Endothelial cell (in vitro differentiated cells): ENCODE results near the gene TBCE. TPM values are rescaled to one million over a fixed set of nuclear protein-coding genes. Genes with fewer than 3 reads are reported as not detected.
"Not testable (repeated sequence)": the region's sequence is repeated elsewhere in the genome, so short reads cannot be mapped to it uniquely, and the experiment has no call there.

Source experiments
- DNase-seq: peaks from one replicate; pipeline ENCODE4 v3.0.0; 2021; ENCODE audit warnings: low spot score
- H3K27ac Mint-ChIP-seq: one replicate; pipeline ENCODE4 v1.8.0; 2021; ENCODE audit warnings: mixed read lengths, inconsistent platforms; ENCODE audit not compliant: unreplicated experiment
- H3K27me3 Mint-ChIP-seq: one replicate; pipeline ENCODE4 v1.8.0; 2021; ENCODE audit warnings: mild to moderate bottlenecking, moderate library complexity, mixed read lengths, inconsistent platforms; ENCODE audit not compliant: unreplicated experiment
- H3K36me3 Mint-ChIP-seq: one replicate; pipeline ENCODE4 v1.8.0; 2021; ENCODE audit warnings: mild to moderate bottlenecking, low read depth, mixed read lengths, inconsistent platforms; ENCODE audit not compliant: unreplicated experiment
- H3K4me1 Mint-ChIP-seq: one replicate; pipeline ENCODE4 v1.8.0; 2021; ENCODE audit warnings: mild to moderate bottlenecking, mixed read lengths, inconsistent platforms; ENCODE audit not compliant: unreplicated experiment
- H3K4me3 Mint-ChIP-seq: one replicate; pipeline ENCODE4 v1.8.0; 2021; ENCODE audit warnings: mild to moderate bottlenecking, mixed read lengths, inconsistent platforms; ENCODE audit not compliant: unreplicated experiment
- H3K9me3 Mint-ChIP-seq: one replicate; pipeline ENCODE4 v1.8.0; 2021; ENCODE audit warnings: mixed read lengths, inconsistent platforms; ENCODE audit not compliant: unreplicated experiment
- total RNA-seq: library from RNA; stranded (reverse); fragmentation: NEBNext Ultra II Directional; extraction: Animal tissue kit (Norgen Biotek cat#: 25700); gene quantifications from one replicate; pipeline ENCODE4 v1.2.1, GENCODE V29; 2021; ENCODE audit not compliant: unreplicated experiment
- TF ChIP-seq, protein P1 (sequence below): fragments of 200-600 bp; sonication (generic); IDR thresholded peaks from one replicate; pipeline ENCODE4 v1.5.0; 2021; ENCODE audit warnings: antibody characterized with exemption; ENCODE audit not compliant: unreplicated experiment

TBCE gene
- total RNA-seq, 1 donor from 2014 or later: 24.7 TPM

DNA sequence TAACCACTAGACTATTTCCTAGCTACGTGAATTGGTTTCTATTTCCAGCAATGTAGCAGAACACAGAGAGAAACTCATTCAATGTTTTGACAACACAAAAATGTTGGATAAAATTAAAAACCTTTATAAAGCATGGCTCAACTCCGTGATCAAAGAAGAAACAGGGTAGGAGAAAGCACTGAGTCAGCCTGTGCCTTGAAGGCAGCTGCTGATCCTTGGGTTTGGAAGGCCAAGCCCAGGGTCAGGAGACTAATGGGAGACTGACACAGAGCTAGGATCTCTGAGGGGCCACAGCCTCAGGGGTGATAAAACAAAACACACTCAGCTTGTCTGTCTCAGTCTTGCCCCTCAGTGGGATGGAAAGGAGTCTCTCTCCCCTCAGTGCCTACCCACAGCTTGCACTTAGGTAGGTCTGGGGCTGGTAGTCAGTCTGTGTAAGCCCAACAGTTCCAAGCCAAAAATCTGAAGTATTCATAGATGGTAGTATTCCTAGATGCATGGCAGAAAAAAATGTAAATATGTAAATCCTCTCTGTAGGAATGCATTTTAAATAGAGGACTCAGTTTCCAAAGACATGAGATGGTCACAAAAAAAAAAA, 83.8 kb downstream of the TBCE start:
- Mint-ChIP-seq H3K36me3 (peaks cover 13% of the 10 kb centered on the region), H3K27me3 (peaks cover 2% of the 10 kb centered on the region), H3K9me3 (no peaks in the 10 kb centered on the region), H3K27ac (peak overlapping the region; percentile 21), H3K4me1 (no peaks in the 10 kb centered on the region), H3K4me3 (no peak overlapping the region)
- no peak for DNase-seq
- TF ChIP-seq, protein P1, sequence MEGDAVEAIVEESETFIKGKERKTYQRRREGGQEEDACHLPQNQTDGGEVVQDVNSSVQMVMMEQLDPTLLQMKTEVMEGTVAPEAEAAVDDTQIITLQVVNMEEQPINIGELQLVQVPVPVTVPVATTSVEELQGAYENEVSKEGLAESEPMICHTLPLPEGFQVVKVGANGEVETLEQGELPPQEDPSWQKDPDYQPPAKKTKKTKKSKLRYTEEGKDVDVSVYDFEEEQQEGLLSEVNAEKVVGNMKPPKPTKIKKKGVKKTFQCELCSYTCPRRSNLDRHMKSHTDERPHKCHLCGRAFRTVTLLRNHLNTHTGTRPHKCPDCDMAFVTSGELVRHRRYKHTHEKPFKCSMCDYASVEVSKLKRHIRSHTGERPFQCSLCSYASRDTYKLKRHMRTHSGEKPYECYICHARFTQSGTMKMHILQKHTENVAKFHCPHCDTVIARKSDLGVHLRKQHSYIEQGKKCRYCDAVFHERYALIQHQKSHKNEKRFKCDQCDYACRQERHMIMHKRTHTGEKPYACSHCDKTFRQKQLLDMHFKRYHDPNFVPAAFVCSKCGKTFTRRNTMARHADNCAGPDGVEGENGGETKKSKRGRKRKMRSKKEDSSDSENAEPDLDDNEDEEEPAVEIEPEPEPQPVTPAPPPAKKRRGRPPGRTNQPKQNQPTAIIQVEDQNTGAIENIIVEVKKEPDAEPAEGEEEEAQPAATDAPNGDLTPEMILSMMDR: no peak

DNA sequence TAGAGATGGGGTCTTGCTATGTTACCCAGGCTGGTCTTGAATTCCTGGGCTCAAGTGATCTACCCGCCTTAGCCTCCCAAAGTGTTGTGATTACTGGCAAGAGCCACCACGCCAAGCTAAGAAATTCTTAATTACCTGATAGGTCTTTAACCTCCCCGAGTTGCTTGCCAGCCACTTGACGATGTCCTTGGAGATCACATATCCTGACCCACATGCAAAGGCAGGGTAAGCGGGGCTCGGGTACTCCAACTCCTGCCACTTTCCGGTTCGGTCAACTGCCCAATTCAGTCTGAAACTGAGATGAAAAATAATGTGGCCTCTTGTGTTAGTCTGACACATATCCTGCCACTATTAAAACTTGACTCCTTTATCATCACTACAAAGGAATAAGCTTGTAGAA, 86.8 kb downstream of the TBCE start:
- H3K36me3 Mint-ChIP-seq: peaks cover 10% of the 10 kb centered on the region
- no peaks in the 10 kb centered on the region for H3K9me3 Mint-ChIP-seq
- no peak overlapping the region for H3K4me3 Mint-ChIP-seq
- H3K27me3 Mint-ChIP-seq: no peaks in the 10 kb centered on the region
- no peak for DNase-seq
- no peaks in the 10 kb centered on the region for H3K4me1 Mint-ChIP-seq
- TF ChIP-seq, protein P1: no peak
- no peak overlapping the region for H3K27ac Mint-ChIP-seq

DNA sequence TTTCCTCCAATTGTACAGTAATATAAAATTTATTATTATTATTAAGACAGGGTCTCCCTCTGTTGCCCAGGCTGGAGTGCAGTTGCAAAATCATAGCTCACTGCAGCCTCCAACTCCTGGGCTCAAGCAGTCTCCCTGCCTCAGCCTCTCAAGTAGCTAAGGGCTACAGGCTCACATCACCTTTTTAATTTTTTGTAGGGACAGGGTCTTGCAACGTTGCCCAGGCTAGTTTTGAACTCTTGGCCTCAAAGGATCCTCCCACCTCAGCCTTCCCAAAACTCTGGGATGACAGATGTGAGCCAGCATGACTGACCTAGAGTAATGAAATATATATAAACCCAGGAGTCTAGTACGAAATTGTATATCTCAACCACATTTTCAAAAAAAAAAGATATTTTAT, 87.9 kb downstream of the TBCE start:
- Mint-ChIP-seq H3K4me1 (no peaks in the 10 kb centered on the region), H3K9me3 (no peaks in the 10 kb centered on the region), H3K27ac (no peak overlapping the region), H3K4me3 (no peak overlapping the region), H3K27me3 (no peaks in the 10 kb centered on the region), H3K36me3 (peaks cover 8% of the 10 kb centered on the region)
- TF ChIP-seq, protein P1: no peak
- DNase-seq: no peak

DNA sequence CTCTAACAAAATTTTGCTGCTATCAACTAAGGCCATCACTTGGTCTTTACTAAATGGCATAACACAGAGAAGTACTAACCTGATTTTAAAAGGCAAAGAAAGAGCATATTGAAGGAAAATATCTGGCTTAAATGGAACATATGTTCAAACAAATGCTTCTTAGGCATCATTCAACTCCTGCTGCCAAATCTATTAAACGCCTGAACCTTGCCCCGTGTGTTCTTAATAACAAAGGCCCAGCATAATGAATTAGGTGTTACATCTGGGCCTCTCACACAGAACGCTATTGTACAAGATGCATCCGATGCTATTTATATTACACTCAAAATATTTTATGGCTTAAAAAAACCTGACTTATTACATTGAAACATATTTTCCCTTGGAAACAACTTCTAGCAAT, 88.6 kb downstream of the TBCE start:
- TF ChIP-seq, protein P1: no peak
- Mint-ChIP-seq H3K9me3 (no peaks in the 10 kb centered on the region), H3K36me3 (peaks cover under 1% of the 10 kb centered on the region), H3K4me3 (no peak overlapping the region), H3K27ac (no peak overlapping the region), H3K4me1 (no peaks in the 10 kb centered on the region), H3K27me3 (no peaks in the 10 kb centered on the region)
- DNase-seq: no peak

DNA sequence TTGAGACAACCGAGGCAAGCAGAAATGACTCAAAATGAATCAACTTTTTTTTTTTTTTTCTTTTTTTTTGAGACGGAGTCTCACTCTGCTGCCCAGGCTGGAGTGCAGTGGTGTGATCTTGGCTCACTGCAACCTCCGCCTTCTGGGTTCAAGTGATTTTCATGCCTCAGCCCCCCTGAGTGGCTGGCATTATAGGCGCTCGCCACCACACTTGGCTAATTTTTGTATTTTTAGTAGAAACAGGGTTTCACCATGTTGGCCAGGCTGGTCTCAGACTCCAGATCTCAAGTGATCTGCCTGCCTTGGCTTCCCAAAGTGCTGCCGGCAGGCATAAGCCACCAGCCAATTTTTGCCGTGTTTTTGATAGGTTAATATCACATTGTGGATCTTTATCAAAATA, 90.6 kb downstream of the TBCE start:
- not testable (repeated sequence) for DNase-seq, H3K4me3 Mint-ChIP-seq, H3K27ac Mint-ChIP-seq, H3K9me3 Mint-ChIP-seq, H3K4me1 Mint-ChIP-seq, H3K36me3 Mint-ChIP-seq, H3K27me3 Mint-ChIP-seq
